Naive thymus-derived CD4-positive, alpha-beta T cell (primary cell): Measurements from ENCODE around the gene TAS1R2. TPM values are rescaled to one million over a fixed set of nuclear protein-coding genes. Genes with fewer than 3 reads are reported as not detected.

ENCODE experiments used
- ATAC-seq: fragments of 150-1000 bp; cut with Tn5 transposase; 2 replicates; pipeline ENCODE4 v1.10.0; 2021; ENCODE audit warnings: mild to moderate bottlenecking, moderate library complexity
- CTCF ChIA-PET: fragments of 350-600 bp; sonication (Branson Sonifier 250); formaldehyde crosslinking; loops from one replicate; lab custom pipeline; 2021; ENCODE audit warnings: antibody characterized with exemption; lab: Charles Lee
- POLR2A ChIA-PET: fragments of 350-600 bp; sonication (Branson Sonifier 250); formaldehyde crosslinking; loops from one replicate; lab custom pipeline; 2021; ENCODE audit warnings: antibody characterized with exemption, inconsistent platforms; lab: Charles Lee
- DNase-seq, 9 donors: peaks; one replicate each; pipeline versions ENCODE4 v3.0.0 to v3.0.0-alpha.2; 2020 to 2022; ENCODE audit warnings: mixed read lengths in 1 of 9
- H3K27ac ChIP-seq: one replicate; pipeline ENCODE4 v1.7.0; 2013; ENCODE audit warnings: mild to moderate bottlenecking, low read depth, low read length, moderate library complexity
- H3K27me3 ChIP-seq, 2 donors: one replicate each; pipeline ENCODE4 v1.7.0; 2013; ENCODE audit warnings: low read length in 2 of 2, mild to moderate bottlenecking in 2 of 2, moderate library complexity in 2 of 2; ENCODE audit not compliant: control insufficient read depth in 2 of 2, insufficient read depth in 2 of 2
- H3K36me3 ChIP-seq, 3 experiments: 1 replicate in 2 of 3; 2 replicates in 1 of 3; pipeline ENCODE4 v1.7.0; 2013; ENCODE audit warnings: low read length in 3 of 3, mild to moderate bottlenecking in 3 of 3, moderate library complexity in 1 of 3; ENCODE audit not compliant: insufficient read depth in 3 of 3, control insufficient read depth in 2 of 3
- H3K4me1 ChIP-seq, 2 donors: one replicate each; pipeline ENCODE4 v1.7.0; 2013; ENCODE audit warnings: low read length in 2 of 2, mild to moderate bottlenecking in 2 of 2, moderate library complexity in 1 of 2; ENCODE audit not compliant: control insufficient read depth in 2 of 2, insufficient read depth in 2 of 2
- H3K4me3 ChIP-seq: 2 replicates; pipeline ENCODE4 v1.7.0; 2013; ENCODE audit warnings: mild to moderate bottlenecking, low read length
- H3K9me3 ChIP-seq, 3 experiments: 1 replicate in 2 of 3; 2 replicates in 1 of 3; pipeline ENCODE4 v1.7.0; 2013; ENCODE audit warnings: low read length in 3 of 3; ENCODE audit not compliant: control insufficient read depth in 2 of 3
- H3K27ac Mint-ChIP-seq, 9 donors: one replicate each; pipeline ENCODE4 v1.8.0; 2020 to 2022; ENCODE audit warnings: mixed read lengths in 9 of 9, mild to moderate bottlenecking in 8 of 9, moderate library complexity in 5 of 9, inconsistent platforms in 2 of 9
- H3K27me3 Mint-ChIP-seq, 5 donors: one replicate each; pipeline ENCODE4 v1.8.0; 2021 to 2022; ENCODE audit warnings: mixed read lengths in 5 of 5, mild to moderate bottlenecking in 1 of 5
- H3K36me3 Mint-ChIP-seq, 5 donors: one replicate each; pipeline ENCODE4 v1.8.0; 2020 to 2022; ENCODE audit warnings: mixed read lengths in 5 of 5, mild to moderate bottlenecking in 3 of 5, inconsistent platforms in 1 of 5
- H3K4me1 Mint-ChIP-seq, 7 donors: one replicate each; pipeline ENCODE4 v1.8.0; 2020 to 2022; ENCODE audit warnings: mixed read lengths in 7 of 7, mild to moderate bottlenecking in 3 of 7, inconsistent platforms in 1 of 7
- H3K4me3 Mint-ChIP-seq, 10 donors: one replicate each; pipeline ENCODE4 v1.8.0; 2020 to 2022; ENCODE audit warnings: mild to moderate bottlenecking in 10 of 10, mixed read lengths in 10 of 10, moderate library complexity in 6 of 10, inconsistent platforms in 2 of 10
- H3K9me3 Mint-ChIP-seq, 11 donors: one replicate each; pipeline ENCODE4 v1.8.0; 2020 to 2022; ENCODE audit warnings: mixed read lengths in 11 of 11, mild to moderate bottlenecking in 4 of 11, inconsistent platforms in 1 of 11, moderate library complexity in 1 of 11
- intact Hi-C, 2 donors: fragments of 100-400 bp; cut with micrococcal nuclease; formaldehyde crosslinking; loops; one replicate each; pipeline ENCODE4 v1.15.1; 2023
- microRNA-seq: library from miRNA; unstranded; fragments of <30 nt; microRNA quantifications from one replicate; pipeline ENCODE4 v1.2.0, GENCODE V29; 2022; ENCODE audit warnings: borderline microRNAs expressed
- polyA plus RNA-seq, 2 donors: library from polyadenylated mRNA; unstranded; fragments of 300-500 nt; fragmentation: Illumina TruSeq; gene quantifications; one replicate each; pipeline ENCODE4 v1.2.3, GENCODE V29; 2021
- total RNA-seq, 6 experiments: library from RNA in 5 of 6; stranded (reverse) in 5 of 6; gene quantifications; 1 replicate in 5 of 6; 2 replicates in 1 of 6; pipeline ENCODE4 v1.2.3 and lab custom pipeline; 2021 to 2026

Gene TAS1R2
- total and polyA plus RNA-seq, 7 experiments from 2014 or later: not detected

DNA sequence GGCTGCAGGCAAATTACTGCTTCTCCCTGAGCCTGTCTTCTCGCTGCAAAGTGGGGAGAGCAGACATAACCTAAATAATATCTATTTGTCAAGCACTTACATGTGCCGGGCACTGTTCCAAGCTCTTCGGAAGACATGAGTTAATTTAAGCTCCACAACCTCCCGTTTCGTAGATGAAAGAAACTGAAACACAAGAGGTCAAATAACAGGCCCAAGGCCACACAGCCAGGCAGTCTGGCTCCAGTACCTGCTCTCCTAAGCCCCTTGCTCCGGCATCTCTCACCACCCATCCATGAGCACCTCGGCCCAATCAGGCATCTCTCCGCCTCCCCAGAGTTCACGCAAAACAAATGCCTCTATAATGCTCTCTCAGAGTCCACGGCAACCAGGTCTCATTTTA lies 65.4 kb downstream of the TAS1R2 start:
- intact Hi-C loops: no loop called here
- H3K27me3 ChIP-seq: no peaks in the 10 kb centered on the region
- no peaks in the 10 kb centered on the region for H3K4me1 Mint-ChIP-seq
- ChIA-PET POLR2A (no interaction called here), CTCF (no interaction called here)
- no peak for ATAC-seq
- H3K4me3 Mint-ChIP-seq: no peak overlapping the region
- H3K27ac ChIP-seq: no peak overlapping the region
- H3K36me3 ChIP-seq: no peaks in the 10 kb centered on the region
- no peak overlapping the region for H3K4me3 ChIP-seq
- peaks cover 0 to 15% (median 8%) of the 10 kb centered on the region in 11 donors for H3K9me3 Mint-ChIP-seq
- no peaks in the 10 kb centered on the region for H3K9me3 ChIP-seq
- peaks cover 11 to 51% (median 44%) of the 10 kb centered on the region in 5 donors for H3K27me3 Mint-ChIP-seq
- no peak for DNase-seq
- H3K27ac Mint-ChIP-seq: no peak overlapping the region
- H3K36me3 Mint-ChIP-seq: peaks cover 0 to 5% (median 0%) of the 10 kb centered on the region in 5 donors
- no peaks in the 10 kb centered on the region for H3K4me1 ChIP-seq

- ATAC-seq (no peak), DNase-seq (no peak)
- H3K27ac Mint-ChIP-seq: no peak overlapping the region
- peaks cover 15 to 51% (median 45%) of the 10 kb centered on the region in 5 donors for H3K27me3 Mint-ChIP-seq
- POLR2A ChIA-PET: no interaction called here
- intact Hi-C loops: no loop called here
- CTCF ChIA-PET: no interaction called here
- H3K4me3 Mint-ChIP-seq: no peak overlapping the region
- no peak overlapping the region for H3K4me3 ChIP-seq
- no peak overlapping the region for H3K27ac ChIP-seq
- H3K36me3 ChIP-seq: no peaks in the 10 kb centered on the region
- H3K9me3 Mint-ChIP-seq: peaks cover 0 to 15% (median 8%) of the 10 kb centered on the region in 11 donors
- no peaks in the 10 kb centered on the region for H3K4me1 Mint-ChIP-seq
- no peaks in the 10 kb centered on the region for H3K4me1 ChIP-seq
- peaks cover 0 to 5% (median 0%) of the 10 kb centered on the region in 5 donors for H3K36me3 Mint-ChIP-seq
- no peaks in the 10 kb centered on the region for H3K9me3 ChIP-seq
- H3K27me3 ChIP-seq: no peaks in the 10 kb centered on the region
These were observed 66.3 kb downstream of the TAS1R2 start for GRCh38 chr1:18793164-18793563.

DNA sequence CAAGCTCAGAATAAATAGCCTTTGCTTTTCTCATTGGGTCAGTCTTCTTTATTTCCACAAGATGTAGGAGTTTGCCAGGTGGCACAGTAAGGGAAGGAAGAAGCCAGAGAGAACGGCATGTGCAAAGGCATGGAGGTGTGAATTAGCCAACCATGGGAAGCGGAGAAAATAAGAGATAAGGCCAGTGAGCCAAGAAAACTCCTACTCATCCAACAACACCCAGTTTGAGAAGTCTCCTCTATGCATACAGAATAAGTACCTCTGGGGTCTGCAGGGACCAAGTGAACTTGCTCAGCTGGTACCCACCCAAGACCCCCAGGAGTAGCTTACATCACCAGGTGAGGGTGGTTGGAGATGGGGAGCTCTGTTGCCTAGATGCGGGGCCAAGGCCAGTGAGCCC lies 66.7 kb downstream of the TAS1R2 start:
- ChIA-PET CTCF (no interaction called here), POLR2A (no interaction called here)
- H3K4me3 Mint-ChIP-seq: no peak overlapping the region
- Histone ChIP-seq H3K27me3 (no peaks in the 10 kb centered on the region), H3K36me3 (no peaks in the 10 kb centered on the region), H3K9me3 (no peaks in the 10 kb centered on the region), H3K4me3 (no peak overlapping the region), H3K4me1 (no peaks in the 10 kb centered on the region), H3K27ac (no peak overlapping the region)
- no peaks in the 10 kb centered on the region for H3K4me1 Mint-ChIP-seq
- DNase-seq (no peak), ATAC-seq (no peak)
- peaks cover 0 to 15% (median 8%) of the 10 kb centered on the region in 11 donors for H3K9me3 Mint-ChIP-seq
- intact Hi-C loops: no loop called here
- no peak overlapping the region for H3K27ac Mint-ChIP-seq
- H3K36me3 Mint-ChIP-seq: peaks cover 0 to 5% (median 0%) of the 10 kb centered on the region in 5 donors
- peaks cover 15 to 51% (median 45%) of the 10 kb centered on the region in 5 donors for H3K27me3 Mint-ChIP-seq

Small RNA genes within 50 kb of the gene (microRNA-seq; reads per million reads assigned to microRNA genes)
- gene MIR1290 (not detected), gene MIR4695 (not detected)

Other genes starting within 250 kb of the TAS1R2 start
- not detected for gene PAX7, start 228.8 kb downstream of the TAS1R2 start, total RNA-seq
- gene PAX7, start 228.8 kb downstream of the TAS1R2 start, polyA plus RNA-seq: not detected
- gene ALDH4A1, start 42.9 kb upstream of the TAS1R2 start, total RNA-seq: 1 to 10 TPM; 1.3 to 3.2 (median 1.6) TPM
- 1 to 10 TPM in 1 of 2 donors, under 1 TPM in 1; 0.94 to 1.3 TPM for gene ALDH4A1, start 42.9 kb upstream of the TAS1R2 start, polyA plus RNA-seq
- 10 to 100 TPM; 20.5 to 57.1 (median 28.2) TPM for gene IFFO2, start 97.0 kb upstream of the TAS1R2 start, total RNA-seq
- gene IFFO2, start 97.0 kb upstream of the TAS1R2 start, polyA plus RNA-seq: 1 to 10 TPM; 1.1 to 2.7 TPM